Testis (tissue), 3 donors: ENCODE measurements around the gene CYS1. TPM values are rescaled to one million over a fixed set of nuclear protein-coding genes. Genes with fewer than 3 reads are reported as not detected.
A peak's percentile ranks its signal among the peaks of the same experiment; 100 is the strongest.

Source experiments
- DNase-seq: peaks from one replicate; pipeline ENCODE4 v3.0.0-alpha.2; 2019
- H3K27ac ChIP-seq, 2 donors: fragments of 200-600 bp; sonication (generic); one replicate each; pipeline ENCODE4 v1.5.1; 2019
- H3K27me3 ChIP-seq: fragments of 200-600 bp; sonication (generic); one replicate; pipeline ENCODE4 v1.5.1; 2019
- H3K36me3 ChIP-seq: fragments of 200-600 bp; sonication (generic); one replicate; pipeline ENCODE4 v1.5.1; 2017; ENCODE audit warnings: low read depth; ENCODE audit errors: missing control alignments
- H3K4me1 ChIP-seq: fragments of 200-600 bp; sonication (generic); one replicate; pipeline ENCODE4 v1.5.1; 2019
- H3K4me3 ChIP-seq, 2 donors: fragments of 200-600 bp; sonication (generic); one replicate each; pipeline ENCODE4 v1.5.1; 2017 to 2019
- H3K9me3 ChIP-seq: fragments of 200-600 bp; sonication (generic); one replicate; pipeline ENCODE4 v1.5.1; 2017
- CTCF ChIP-seq, 3 experiments: fragments of 450-650 bp in 2 of 3; fragments of 200-600 bp in 1 of 3; sonication (generic) in 1 of 3; IDR thresholded peaks; one replicate each; pipeline ENCODE4 v1.5.1; 2016 to 2019; ENCODE audit warnings: antibody characterized with exemption in 3 of 3, mild to moderate bottlenecking in 2 of 3, moderate library complexity in 1 of 3
- POLR2A ChIP-seq: fragments of 450-650 bp; IDR thresholded peaks from one replicate; pipeline ENCODE4 v1.6.1; 2017; ENCODE audit warnings: antibody characterized with exemption, mild to moderate bottlenecking, moderate library complexity
- WGBS, 2 donors: methylation state at CpG; one replicate each; pipeline ENCODE4 v1.1.5; 2018; 5-methylcytosine and 5-hydroxymethylcytosine counted together
- intact Hi-C: fragments of 100-400 bp; cut with DNase I; formaldehyde crosslinking; loops from one replicate; pipeline ENCODE4 v1.15.1; 2023; ENCODE audit warnings: low total_unique reads
- polyA plus RNA-seq: library from polyadenylated mRNA; stranded (reverse); fragments of 350-450 nt; fragmentation: Illumina TruSeq; extraction: RNeasy Lipid Tissue Mini Kit (QIAGEN cat#74804); gene quantifications from one replicate; pipeline ENCODE4 v1.2.3, GENCODE V29; 2014; ENCODE audit warnings: low read depth, low replicate concordance; ENCODE audit not compliant: insufficient read depth
- total RNA-seq, 2 donors: library from RNA; depleted of rRNA; stranded (reverse); fragments of >200 nt; gene quantifications; one replicate each; pipeline ENCODE4 v1.2.3, GENCODE V29; 2016

The CYS1 gene
- total and polyA plus RNA-seq, 3 donors from 2014 or later, result 3.7 to 5.5 (median 4.3) TPM

- WGBS, 2 donors, result 68 to 72% methylated on average over 7 to 9 of the region's 9 CpGs
- TF ChIP-seq CTCF (IDR thresholded peaks at IDR 0.05) (no peak), POLR2A (no peak)
- no peak overlapping the region for H3K4me3 ChIP-seq
Observed at GRCh38 chr2:10075571-10076209, 4.5 kb downstream of the CYS1 start.

DNA sequence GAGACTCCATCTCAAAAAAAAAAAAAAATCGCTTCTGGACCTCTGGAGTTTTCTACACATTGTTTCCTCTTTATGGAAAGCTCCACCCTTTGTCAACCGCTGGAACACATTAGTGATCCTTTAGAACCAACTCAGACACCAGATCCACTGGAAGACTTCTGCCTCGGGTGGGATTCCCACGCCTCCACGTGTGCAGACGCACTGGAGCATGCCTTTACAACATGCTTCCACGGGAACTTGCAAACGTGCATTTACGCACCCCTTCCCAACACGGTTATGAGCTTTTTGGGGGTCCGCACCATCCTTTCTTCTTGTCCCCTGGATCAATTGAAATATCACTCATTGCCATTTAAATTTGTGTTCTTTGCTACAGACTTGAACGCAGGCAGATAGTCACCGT, 5.1 kb downstream of the CYS1 start:
- H3K4me3 ChIP-seq, result no peak overlapping the region
- no peaks in the 10 kb centered on the region for H3K9me3 ChIP-seq
- H3K27me3 ChIP-seq, result no peaks in the 10 kb centered on the region
- DNase-seq, result no peak
- H3K36me3 ChIP-seq, result no peaks in the 10 kb centered on the region
- H3K27ac ChIP-seq, result no peak overlapping the region
- TF ChIP-seq CTCF (IDR thresholded peaks at IDR 0.05) (no peak), POLR2A (no peak)
- peaks cover 3% of the 10 kb centered on the region for H3K4me1 ChIP-seq
- 89 to 90% methylated on average over 13 of the region's 13 CpGs for WGBS, 2 donors
- intact Hi-C loops, result no loop called here

More at GRCh38 chr2:10075571-10076209, 4.5 kb downstream of the CYS1 start:
- H3K4me1 ChIP-seq, result peaks cover 3% of the 10 kb centered on the region
- no peak overlapping the region for H3K27ac ChIP-seq
- intact Hi-C loops, result no loop called here
- H3K36me3 ChIP-seq, result no peaks in the 10 kb centered on the region
- no peak for DNase-seq
- H3K27me3 ChIP-seq, result no peaks in the 10 kb centered on the region
- no peaks in the 10 kb centered on the region for H3K9me3 ChIP-seq

DNA sequence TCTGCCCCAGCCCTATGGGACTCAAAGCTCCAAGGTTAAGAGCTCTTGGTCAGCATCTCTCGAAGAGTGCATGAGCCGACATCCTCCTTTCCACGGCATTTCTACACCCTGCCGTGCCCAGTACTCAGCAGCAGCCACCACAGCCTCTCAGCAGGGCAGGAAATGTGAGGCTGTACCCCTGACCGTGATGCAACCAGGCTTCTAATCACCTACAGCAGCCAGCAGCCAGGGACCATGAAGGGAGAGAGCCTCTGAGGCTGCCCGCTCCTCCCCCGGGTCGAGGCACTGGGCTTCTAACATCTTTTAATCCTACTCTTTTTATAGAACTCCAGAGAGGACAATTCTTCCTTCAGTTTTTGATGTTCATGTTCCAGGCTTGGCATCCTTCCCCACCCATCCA, 6.5 kb downstream of the CYS1 start:
- 69 to 80% methylated on average over 8 of the region's 8 CpGs for WGBS, 2 donors
- TF ChIP-seq CTCF (IDR thresholded peaks at IDR 0.05), result no peak
- TF ChIP-seq POLR2A, result no peak
- H3K36me3 ChIP-seq, result no peaks in the 10 kb centered on the region
- H3K27ac ChIP-seq, result no peak overlapping the region
- no peaks in the 10 kb centered on the region for H3K27me3 ChIP-seq
- intact Hi-C loops, result no loop called here
- H3K4me1 ChIP-seq, result no peaks in the 10 kb centered on the region
- H3K4me3 ChIP-seq, result no peak overlapping the region
- DNase-seq, result no peak
- H3K9me3 ChIP-seq, result no peaks in the 10 kb centered on the region

DNA sequence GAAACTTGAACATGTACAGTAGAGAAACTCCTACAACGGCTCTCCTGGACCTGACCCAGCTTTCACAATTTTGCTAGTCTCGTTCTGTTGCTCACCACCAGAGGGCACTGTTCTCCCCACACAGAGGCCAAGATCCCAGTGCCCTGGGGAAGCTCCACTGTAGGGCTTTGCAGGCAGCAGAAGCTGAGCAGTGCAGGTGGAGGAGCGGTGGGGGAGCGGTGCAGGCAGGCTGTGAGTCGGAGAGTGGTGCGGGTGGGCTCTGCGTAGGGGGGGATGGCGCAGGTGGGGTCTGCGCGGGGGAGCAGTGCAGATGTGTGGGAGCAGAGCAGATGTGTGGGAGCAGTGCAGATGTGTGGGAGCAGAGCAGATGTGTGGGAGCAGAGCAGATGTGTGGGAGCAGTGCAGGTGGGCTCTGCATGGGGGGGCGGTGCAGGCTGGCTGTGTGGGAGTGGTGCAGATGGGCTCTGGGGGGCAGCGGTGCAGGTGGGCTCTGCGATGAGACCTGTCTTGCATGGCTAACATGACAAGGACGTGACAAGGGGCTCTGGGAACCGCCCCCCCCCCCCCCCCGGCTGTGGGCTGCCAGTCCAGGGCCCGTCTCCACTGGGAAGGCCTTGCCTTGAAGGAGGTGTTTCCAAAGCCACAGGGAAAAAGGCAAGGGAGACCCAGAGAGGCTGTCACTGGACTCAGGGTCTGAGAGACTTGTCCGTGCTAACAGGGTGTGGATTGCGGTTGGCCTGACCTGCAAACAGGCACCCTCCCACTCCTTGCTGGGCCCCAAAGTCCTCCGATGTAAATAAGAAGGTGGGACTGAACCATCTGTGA, 7.3 kb downstream of the CYS1 start:
- peak; percentile 71 to 89 (median 86) for TF ChIP-seq CTCF (IDR thresholded peaks at IDR 0.05)
- no peak for TF ChIP-seq POLR2A
- 50 to 67% methylated on average over 18 to 20 of the region's 20 CpGs for WGBS, 2 donors
- Histone ChIP-seq H3K27ac (no peak overlapping the region), H3K27me3 (no peaks in the 10 kb centered on the region), H3K4me3 (no peak overlapping the region), H3K9me3 (no peaks in the 10 kb centered on the region), H3K4me1 (no peaks in the 10 kb centered on the region), H3K36me3 (no peaks in the 10 kb centered on the region)
- intact Hi-C loops, result no loop called here
- peak; percentile 91 for DNase-seq
